Activated T-cell treated with anti-CD3 and anti-CD28 coated beads for 48 hours (primary cell): ENCODE measurements around the gene TMEM221.
"Not testable (repeated sequence)": the region's sequence is repeated elsewhere in the genome, so short reads cannot be mapped to it uniquely, and the experiment has no call there.

Source experiments
- DNase-seq: peaks from one replicate; pipeline ENCODE4 v3.0.0-alpha.2; 2020; ENCODE audit warnings: low read depth

The TMEM221 gene

GRCh38 chr19:17448131-17448967 is at the start of gene TMEM221:
Gene TMEM221 (minus strand): TSS chr19:17448668. CDS start chr19:17448462, 206 bp downstream.
- DNase-seq = peak; percentile 56

- DNase-seq = no peak
Measured at GRCh38 chr19:17497149-17497798, 48.8 kb upstream of the TMEM221 start.

GRCh38 chr19:17496337-17496997 is 48.0 kb upstream of the TMEM221 start:
- peak; percentile 87 for DNase-seq

GRCh38 chr19:17495639-17496296 is 47.3 kb upstream of the TMEM221 start:
- no peak for DNase-seq

- DNase-seq = no peak
Measured at GRCh38 chr19:17491287-17491686, 42.8 kb upstream of the TMEM221 start.

GRCh38 chr19:17490411-17490810 is 41.9 kb upstream of the TMEM221 start:
- no peak for DNase-seq

- no peak for DNase-seq
Measured at GRCh38 chr19:17489392-17490030, 41.0 kb upstream of the TMEM221 start.

- peak; percentile 84 for DNase-seq
Measured at GRCh38 chr19:17488593-17489391, 40.3 kb upstream of the TMEM221 start.

- DNase-seq = no peak
Measured at GRCh38 chr19:17487284-17488121, 39.0 kb upstream of the TMEM221 start.

GRCh38 chr19:17486545-17487240 is 38.2 kb upstream of the TMEM221 start:
- DNase-seq = no peak

- DNase-seq = no peak
Measured at GRCh38 chr19:17484520-17485185, 36.2 kb upstream of the TMEM221 start.

GRCh38 chr19:17483605-17484002 is 35.1 kb upstream of the TMEM221 start:
- DNase-seq = no peak

- no peak for DNase-seq
Measured at GRCh38 chr19:17482877-17483604, 34.6 kb upstream of the TMEM221 start.

- DNase-seq = no peak
Measured at GRCh38 chr19:17481986-17482385, 33.5 kb upstream of the TMEM221 start.

- DNase-seq = no peak
Measured at GRCh38 chr19:17479325-17479791, 30.9 kb upstream of the TMEM221 start.

GRCh38 chr19:17475541-17476115 is 27.2 kb upstream of the TMEM221 start:
- no peak for DNase-seq

GRCh38 chr19:17475011-17475540 is 26.6 kb upstream of the TMEM221 start:
- DNase-seq = not testable (repeated sequence)
